Skeletal muscle satellite cell (primary cell): Measurements from ENCODE around the gene CCDC30.
"Not testable (repeated sequence)": the region's sequence is repeated elsewhere in the genome, so short reads cannot be mapped to it uniquely, and the experiment has no call there.

Experiments used
- H3K27me3 ChIP-seq: 2 replicates; pipeline ENCODE4 v1.7.0; 2013; ENCODE audit warnings: low read length; ENCODE audit not compliant: control insufficient read depth, insufficient read depth
- H3K36me3 ChIP-seq: 2 replicates; pipeline ENCODE4 v1.7.0; 2013; ENCODE audit warnings: mild to moderate bottlenecking, control low read depth, low read length; ENCODE audit not compliant: insufficient read depth
- H3K4me1 ChIP-seq: 2 replicates; pipeline ENCODE4 v1.7.0; 2013; ENCODE audit warnings: low read length; ENCODE audit not compliant: control insufficient read depth, insufficient read depth
- H3K4me2 ChIP-seq: 2 replicates; pipeline ENCODE4 v1.7.0; 2013; ENCODE audit warnings: mild to moderate bottlenecking, low read length
- H3K4me3 ChIP-seq: 2 replicates; pipeline ENCODE4 v1.7.0; 2013; ENCODE audit warnings: low read length
- H3K9ac ChIP-seq: 2 replicates; pipeline ENCODE4 v1.7.0; 2013; ENCODE audit warnings: mild to moderate bottlenecking, low read depth, low read length, moderate library complexity
- H3K9me3 ChIP-seq: replicated peaks from 2 replicates; pipeline ENCODE4 v1.7.0; 2013; ENCODE audit warnings: mild to moderate bottlenecking, control low read depth, low read length

CCDC30 gene

GRCh38 chr1:42682484-42682738 lies 219.3 kb downstream of the CCDC30 start:
- Histone ChIP-seq H3K4me3 (peak overlapping the region; percentile 91), H3K36me3 (peaks cover 34% of the 10 kb centered on the region), H3K9ac (peak overlapping the region; percentile 85), H3K4me1 (peaks cover 45% of the 10 kb centered on the region)
- H3K9me3 ChIP-seq, H3K27me3 ChIP-seq, H3K4me2 ChIP-seq: not testable (repeated sequence)

GRCh38 chr1:42682739-42683531 lies 219.8 kb downstream of the CCDC30 start:
- no peaks in the 10 kb centered on the region for H3K27me3 ChIP-seq
- H3K9ac ChIP-seq: peak overlapping the region; percentile 85
- no peaks in the 10 kb centered on the region for H3K9me3 ChIP-seq
- H3K36me3 ChIP-seq: peaks cover 38% of the 10 kb centered on the region
- H3K4me3 ChIP-seq: peak overlapping the region; percentile 91
- H3K4me2 ChIP-seq: peak overlapping the region; percentile 88
- peaks cover 50% of the 10 kb centered on the region for H3K4me1 ChIP-seq

GRCh38 chr1:42684139-42684538 lies 221.1 kb downstream of the CCDC30 start:
- Histone ChIP-seq H3K27me3 (no peaks in the 10 kb centered on the region), H3K9me3 (no peaks in the 10 kb centered on the region), H3K9ac (peak overlapping the region; percentile 85), H3K4me3 (peak overlapping the region; percentile 91), H3K4me1 (peaks cover 56% of the 10 kb centered on the region), H3K36me3 (peaks cover 47% of the 10 kb centered on the region), H3K4me2 (peak overlapping the region; percentile 88)

GRCh38 chr1:42686418-42686817 lies 223.3 kb downstream of the CCDC30 start:
- peak overlapping the region; percentile 88 for H3K4me2 ChIP-seq
- H3K9ac ChIP-seq: no peak overlapping the region
- H3K27me3 ChIP-seq: no peaks in the 10 kb centered on the region
- H3K4me1 ChIP-seq: peaks cover 47% of the 10 kb centered on the region
- H3K9me3 ChIP-seq: no peaks in the 10 kb centered on the region
- peaks cover 52% of the 10 kb centered on the region for H3K36me3 ChIP-seq
- peak overlapping the region; percentile 35 for H3K4me3 ChIP-seq

GRCh38 chr1:42689912-42690311 lies 226.8 kb downstream of the CCDC30 start:
- Histone ChIP-seq H3K9me3 (no peaks in the 10 kb centered on the region), H3K27me3 (no peaks in the 10 kb centered on the region), H3K4me2 (no peak overlapping the region), H3K9ac (no peak overlapping the region), H3K4me3 (no peak overlapping the region), H3K4me1 (peaks cover 36% of the 10 kb centered on the region), H3K36me3 (peaks cover 45% of the 10 kb centered on the region)

- Histone ChIP-seq H3K4me2 (no peak overlapping the region), H3K36me3 (peaks cover 45% of the 10 kb centered on the region), H3K9ac (no peak overlapping the region), H3K4me1 (peaks cover 30% of the 10 kb centered on the region), H3K9me3 (no peaks in the 10 kb centered on the region), H3K4me3 (no peak overlapping the region), H3K27me3 (no peaks in the 10 kb centered on the region)
Measured at GRCh38 chr1:42690477-42691156, 227.5 kb downstream of the CCDC30 start.

GRCh38 chr1:42691157-42691498 lies 228.0 kb downstream of the CCDC30 start:
- Histone ChIP-seq H3K27me3 (no peaks in the 10 kb centered on the region), H3K4me2 (no peak overlapping the region), H3K4me1 (peaks cover 25% of the 10 kb centered on the region), H3K9me3 (no peaks in the 10 kb centered on the region), H3K9ac (no peak overlapping the region), H3K36me3 (peaks cover 44% of the 10 kb centered on the region), H3K4me3 (no peak overlapping the region)

- H3K27me3 ChIP-seq: no peaks in the 10 kb centered on the region
- peaks cover 15% of the 10 kb centered on the region for H3K4me1 ChIP-seq
- peaks cover 52% of the 10 kb centered on the region for H3K36me3 ChIP-seq
- H3K9me3 ChIP-seq: no peaks in the 10 kb centered on the region
- H3K4me3 ChIP-seq: no peak overlapping the region
- H3K9ac ChIP-seq: no peak overlapping the region
- no peak overlapping the region for H3K4me2 ChIP-seq
Measured at GRCh38 chr1:42692461-42692860, 229.4 kb downstream of the CCDC30 start.

GRCh38 chr1:42692911-42693310 lies 229.8 kb downstream of the CCDC30 start:
- H3K9me3 ChIP-seq: no peaks in the 10 kb centered on the region
- no peaks in the 10 kb centered on the region for H3K27me3 ChIP-seq
- no peak overlapping the region for H3K4me2 ChIP-seq
- peaks cover 52% of the 10 kb centered on the region for H3K36me3 ChIP-seq
- no peak overlapping the region for H3K4me3 ChIP-seq
- H3K4me1 ChIP-seq: peaks cover 10% of the 10 kb centered on the region
- no peak overlapping the region for H3K9ac ChIP-seq

- H3K27me3 ChIP-seq: no peaks in the 10 kb centered on the region
- no peak overlapping the region for H3K4me3 ChIP-seq
Measured at GRCh38 chr1:42698081-42698813, 235.2 kb downstream of the CCDC30 start.

GRCh38 chr1:42700006-42700405 lies 236.9 kb downstream of the CCDC30 start:
- no peaks in the 10 kb centered on the region for H3K4me1 ChIP-seq
- H3K4me2 ChIP-seq: no peak overlapping the region
- H3K9me3 ChIP-seq: no peaks in the 10 kb centered on the region
- H3K27me3 ChIP-seq: no peaks in the 10 kb centered on the region
- H3K36me3 ChIP-seq: peaks cover 96% of the 10 kb centered on the region
- no peak overlapping the region for H3K9ac ChIP-seq
- no peak overlapping the region for H3K4me3 ChIP-seq

More at GRCh38 chr1:42698081-42698813, 235.2 kb downstream of the CCDC30 start:
- Histone ChIP-seq H3K4me2 (no peak overlapping the region), H3K4me1 (no peaks in the 10 kb centered on the region), H3K9ac (no peak overlapping the region), H3K9me3 (no peaks in the 10 kb centered on the region), H3K36me3 (peaks cover 90% of the 10 kb centered on the region)
